ENCODE measurements around the gene TRIM29.
"Not testable (repeated sequence)": the region's sequence is repeated elsewhere in the genome, so short reads cannot be mapped to it uniquely, and the experiment has no call there.

Gene TRIM29

DNA sequence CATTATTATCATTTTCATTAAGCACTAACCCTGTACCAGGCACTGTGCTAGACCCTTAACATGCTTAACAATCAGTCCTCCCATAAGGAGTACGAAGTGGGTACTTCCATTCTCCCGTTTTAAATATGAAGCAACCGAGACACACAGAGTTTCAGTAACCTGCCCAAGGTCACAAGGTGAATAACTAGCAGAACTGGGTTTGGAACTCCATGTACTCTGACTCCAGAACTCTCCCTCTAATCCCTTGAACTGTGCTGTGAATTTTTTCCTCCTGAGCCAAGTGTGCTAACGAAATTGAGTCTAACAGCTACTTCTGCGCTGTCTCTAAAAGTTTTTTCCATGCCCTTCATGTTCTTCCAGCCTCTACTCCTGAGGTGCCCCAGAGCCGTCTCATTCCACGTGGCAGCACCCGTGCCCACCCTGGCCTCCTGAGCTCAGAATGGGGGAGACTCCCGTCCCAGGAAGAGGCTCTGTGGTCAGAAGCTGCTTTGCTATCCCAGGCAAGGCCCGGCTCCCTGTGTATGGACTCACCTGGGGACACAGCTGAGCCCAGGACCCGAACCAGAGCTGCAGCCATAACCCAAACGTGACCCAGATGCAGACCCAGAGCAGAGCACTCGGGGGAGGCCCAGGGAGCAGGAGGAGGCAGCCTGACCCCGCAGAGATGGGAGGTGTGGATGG lies 8.6 kb upstream of the TRIM29 start:
- Histone ChIP-seq H3K27me3 (ENCODE audit: control insufficient read depth, low read length) (peaks cover 16% of the 10 kb centered on the region), H3K27ac (ENCODE audit: low read depth, low read length) (no peak overlapping the region), H3K9me2 (replicated peaks; ENCODE audit: control insufficient read depth, low read length) (no peaks in the 10 kb centered on the region), H3K79me2 (ENCODE audit: control insufficient read depth, low read length) (no peaks in the 10 kb centered on the region), H3F3A (ENCODE audit: control insufficient read depth, insufficient read depth) (no peaks in the 10 kb centered on the region), H3K4me3 (ENCODE audit: low read length) (no peak overlapping the region), H3K9me3 (ENCODE audit: control insufficient read depth, insufficient read depth, low read length) (no peaks in the 10 kb centered on the region), H3K4me1 (ENCODE audit: control insufficient read depth, low read length) (no peaks in the 10 kb centered on the region), H3K4me2 (ENCODE audit: low read length) (no peak overlapping the region), H3K36me3 (ENCODE audit: control insufficient read depth, low read length) (no peaks in the 10 kb centered on the region), H4K20me1 (ENCODE audit: control insufficient read depth, insufficient read depth, low read depth, low read length) (no peaks in the 10 kb centered on the region)
- no peak for TF ChIP-seq EZH2phosphoT487 (IDR thresholded peaks at IDR 0.05; ENCODE audit: borderline replicate concordance, low read length)
- TF ChIP-seq, protein P1, sequence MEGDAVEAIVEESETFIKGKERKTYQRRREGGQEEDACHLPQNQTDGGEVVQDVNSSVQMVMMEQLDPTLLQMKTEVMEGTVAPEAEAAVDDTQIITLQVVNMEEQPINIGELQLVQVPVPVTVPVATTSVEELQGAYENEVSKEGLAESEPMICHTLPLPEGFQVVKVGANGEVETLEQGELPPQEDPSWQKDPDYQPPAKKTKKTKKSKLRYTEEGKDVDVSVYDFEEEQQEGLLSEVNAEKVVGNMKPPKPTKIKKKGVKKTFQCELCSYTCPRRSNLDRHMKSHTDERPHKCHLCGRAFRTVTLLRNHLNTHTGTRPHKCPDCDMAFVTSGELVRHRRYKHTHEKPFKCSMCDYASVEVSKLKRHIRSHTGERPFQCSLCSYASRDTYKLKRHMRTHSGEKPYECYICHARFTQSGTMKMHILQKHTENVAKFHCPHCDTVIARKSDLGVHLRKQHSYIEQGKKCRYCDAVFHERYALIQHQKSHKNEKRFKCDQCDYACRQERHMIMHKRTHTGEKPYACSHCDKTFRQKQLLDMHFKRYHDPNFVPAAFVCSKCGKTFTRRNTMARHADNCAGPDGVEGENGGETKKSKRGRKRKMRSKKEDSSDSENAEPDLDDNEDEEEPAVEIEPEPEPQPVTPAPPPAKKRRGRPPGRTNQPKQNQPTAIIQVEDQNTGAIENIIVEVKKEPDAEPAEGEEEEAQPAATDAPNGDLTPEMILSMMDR (IDR thresholded peaks at IDR 0.05; ENCODE audit: low read depth, low read length, poor library complexity, severe bottlenecking), result no peak

DNA sequence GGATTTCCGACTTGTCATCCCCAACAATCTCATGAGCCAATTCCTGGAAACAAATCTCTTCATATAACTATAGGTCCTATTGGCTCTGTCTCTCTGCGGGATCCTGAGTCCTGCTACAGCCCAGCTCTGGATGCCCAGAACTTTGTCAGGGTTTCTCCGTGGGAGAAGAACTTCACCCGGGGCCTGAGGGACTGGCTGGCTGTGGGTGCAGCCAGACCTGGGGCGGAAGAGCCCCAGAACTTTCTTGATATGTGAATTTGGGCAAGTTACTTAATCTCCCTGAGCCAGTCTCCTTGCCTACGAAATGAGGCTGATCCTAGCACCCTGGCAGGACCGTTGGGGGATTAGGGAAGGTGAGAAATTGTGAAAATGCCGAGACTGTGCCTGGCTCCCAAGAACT lies 6.6 kb upstream of the TRIM29 start:
- no peak overlapping the region for H3K27ac ChIP-seq (ENCODE audit: low read depth, low read length)
- H3K9me3 ChIP-seq (ENCODE audit: control insufficient read depth, insufficient read depth, low read length), result no peaks in the 10 kb centered on the region
- H3F3A ChIP-seq (ENCODE audit: control insufficient read depth, insufficient read depth), result no peaks in the 10 kb centered on the region
- no peaks in the 10 kb centered on the region for H3K79me2 ChIP-seq (ENCODE audit: control insufficient read depth, low read length)
- no peaks in the 10 kb centered on the region for H3K9me2 ChIP-seq (replicated peaks; ENCODE audit: control insufficient read depth, low read length)
- no peaks in the 10 kb centered on the region for H4K20me1 ChIP-seq (ENCODE audit: control insufficient read depth, insufficient read depth, low read depth, low read length)
- no peak overlapping the region for H3K4me3 ChIP-seq (ENCODE audit: low read length)
- no peak overlapping the region for H3K4me2 ChIP-seq (ENCODE audit: low read length)
- no peaks in the 10 kb centered on the region for H3K4me1 ChIP-seq (ENCODE audit: control insufficient read depth, low read length)
- peaks cover 16% of the 10 kb centered on the region for H3K27me3 ChIP-seq (ENCODE audit: control insufficient read depth, low read length)
- H3K36me3 ChIP-seq (ENCODE audit: control insufficient read depth, low read length), result no peaks in the 10 kb centered on the region
- TF ChIP-seq EZH2phosphoT487 (IDR thresholded peaks at IDR 0.05; ENCODE audit: borderline replicate concordance, low read length), result no peak
- TF ChIP-seq, protein P1 (IDR thresholded peaks at IDR 0.05; ENCODE audit: low read depth, low read length, poor library complexity, severe bottlenecking), result no peak

DNA sequence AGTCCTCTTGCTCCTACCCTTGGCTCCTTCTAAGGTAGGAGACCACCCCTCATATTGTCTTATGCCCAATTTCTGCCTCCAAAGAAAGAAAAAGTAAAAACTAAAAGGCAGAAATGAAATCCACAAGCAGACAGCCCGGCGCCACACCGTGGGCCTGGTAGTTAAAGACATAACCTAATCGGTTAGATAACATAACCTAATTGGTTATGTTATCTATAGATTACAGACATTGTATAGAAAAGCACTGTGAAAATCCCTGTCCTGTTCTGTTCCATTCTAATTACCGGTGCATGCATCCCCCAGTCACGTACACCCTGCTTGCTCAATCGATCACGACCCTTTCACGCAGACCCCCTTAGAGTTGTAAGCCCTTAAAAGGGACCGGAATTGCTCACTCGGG lies 5.6 kb upstream of the TRIM29 start:
- not testable (repeated sequence) for H3F3A ChIP-seq (ENCODE audit: control insufficient read depth, insufficient read depth); H3K4me1 ChIP-seq (ENCODE audit: control insufficient read depth, low read length); H3K27ac ChIP-seq (ENCODE audit: low read depth, low read length); H3K36me3 ChIP-seq (ENCODE audit: control insufficient read depth, low read length); H4K20me1 ChIP-seq (ENCODE audit: control insufficient read depth, insufficient read depth, low read depth, low read length); H3K4me2 ChIP-seq (ENCODE audit: low read length); H3K79me2 ChIP-seq (ENCODE audit: control insufficient read depth, low read length); H3K9me2 ChIP-seq (replicated peaks; ENCODE audit: control insufficient read depth, low read length); H3K4me3 ChIP-seq (ENCODE audit: low read length); H3K9me3 ChIP-seq (ENCODE audit: control insufficient read depth, insufficient read depth, low read length)
- peaks cover 16% of the 10 kb centered on the region for H3K27me3 ChIP-seq (ENCODE audit: control insufficient read depth, low read length)

DNA sequence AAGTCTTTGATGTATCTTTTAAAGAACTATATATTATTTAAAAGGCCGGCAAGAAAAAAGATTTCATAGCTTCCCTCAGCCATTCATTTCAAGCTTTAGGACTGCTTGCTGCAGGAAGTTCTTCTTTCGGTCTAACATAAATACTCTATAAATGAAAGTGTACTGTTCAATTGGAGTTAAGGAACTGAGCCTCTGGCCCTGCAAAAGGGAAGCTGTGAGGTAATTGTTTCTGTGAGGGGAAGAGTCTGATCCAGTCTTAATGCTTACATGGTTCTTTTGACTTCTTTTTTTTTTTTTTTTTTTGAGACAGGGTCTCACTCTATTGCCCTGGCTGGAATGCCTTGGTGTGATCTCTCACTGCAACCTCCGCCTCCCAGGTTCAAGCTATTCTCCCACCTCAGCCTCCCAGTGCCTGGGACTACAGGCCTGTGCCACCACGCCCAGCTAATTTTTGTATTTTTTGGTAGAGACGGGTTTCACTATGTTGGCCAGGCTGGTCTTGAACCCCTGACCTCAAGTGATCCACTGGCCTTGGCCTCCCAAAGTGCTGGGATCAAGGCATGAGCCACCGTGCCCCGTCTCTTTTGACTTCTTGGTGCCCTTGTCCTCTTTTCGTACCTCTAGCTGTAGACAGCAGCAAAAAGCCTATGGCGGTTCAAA lies 4.7 kb upstream of the TRIM29 start:
- Histone ChIP-seq H3K79me2 (ENCODE audit: control insufficient read depth, low read length) (no peaks in the 10 kb centered on the region), H3K27me3 (ENCODE audit: control insufficient read depth, low read length) (peaks cover 16% of the 10 kb centered on the region), H3K27ac (ENCODE audit: low read depth, low read length) (no peak overlapping the region), H3K4me2 (ENCODE audit: low read length) (no peak overlapping the region), H4K20me1 (ENCODE audit: control insufficient read depth, insufficient read depth, low read depth, low read length) (no peaks in the 10 kb centered on the region), H3K9me2 (replicated peaks; ENCODE audit: control insufficient read depth, low read length) (no peaks in the 10 kb centered on the region), H3K4me3 (ENCODE audit: low read length) (no peak overlapping the region), H3K36me3 (ENCODE audit: control insufficient read depth, low read length) (no peaks in the 10 kb centered on the region), H3F3A (ENCODE audit: control insufficient read depth, insufficient read depth) (no peaks in the 10 kb centered on the region), H3K4me1 (ENCODE audit: control insufficient read depth, low read length) (no peaks in the 10 kb centered on the region), H3K9me3 (ENCODE audit: control insufficient read depth, insufficient read depth, low read length) (no peaks in the 10 kb centered on the region)
- no peak for TF ChIP-seq EZH2phosphoT487 (IDR thresholded peaks at IDR 0.05; ENCODE audit: borderline replicate concordance, low read length)
- TF ChIP-seq, protein P1 (IDR thresholded peaks at IDR 0.05; ENCODE audit: low read depth, low read length, poor library complexity, severe bottlenecking), result no peak

Data from DOHH2 (cell line).